Measurements from ENCODE around the gene NTNG1.

NTNG1 gene

GRCh38 chr1:107432108-107432507, 291.3 kb downstream of the NTNG1 start:
- ChIA-PET CTCF (interaction anchor here (0.7 to 4.7 kb wide), 3 partner anchors 73 to 317 kb away, joined by 3 to 30 read pairs (median 3); no protein-coding TSS in a partner anchor), POLR2A (no interaction called here)
- no peak for TF ChIP-seq HDGF (IDR thresholded peaks at IDR 0.05; ENCODE audit: borderline replicate concordance)
- no peak for TF ChIP-seq CTBP1 (IDR thresholded peaks at IDR 0.05; ENCODE audit: borderline replicate concordance)
- TF ChIP-seq ARNT (IDR thresholded peaks at IDR 0.05), result no peak
- TF ChIP-seq FOXM1 (IDR thresholded peaks at IDR 0.05; ENCODE audit: borderline replicate concordance), result no peak
- no peak for TF ChIP-seq L3MBTL2 (conservative IDR thresholded peaks at IDR 0.05)
- no peak for TF ChIP-seq SUZ12 (IDR thresholded peaks at IDR 0.05)
- TF ChIP-seq SP1 (IDR thresholded peaks at IDR 0.05), result no peak
- TF ChIP-seq ZNF384 (IDR thresholded peaks at IDR 0.05), result no peak
- no peak for TF ChIP-seq ELF4 (IDR thresholded peaks at IDR 0.05)
- DNase-seq (ENCODE audit: extremely low spot score), result no peak

- CTCF ChIA-PET, result interaction anchor here (1.1 to 4.7 kb wide), 2 partner anchors 74 to 316 kb away, joined by 3 to 30 read pairs; no protein-coding TSS in a partner anchor
- DNase-seq (ENCODE audit: extremely low spot score), result no peak
- POLR2A ChIA-PET, result no interaction called here
- TF ChIP-seq FOXA1 (IDR thresholded peaks at IDR 0.05), result no peak
- TF ChIP-seq FOXK2 (IDR thresholded peaks at IDR 0.05), result no peak
- TF ChIP-seq SP1 (IDR thresholded peaks at IDR 0.05), result no peak
- no peak for TF ChIP-seq ZNF384 (IDR thresholded peaks at IDR 0.05)
- no peak for TF ChIP-seq FOXM1 (IDR thresholded peaks at IDR 0.05; ENCODE audit: borderline replicate concordance)
- TF ChIP-seq TARDBP (IDR thresholded peaks at IDR 0.05), result no peak
- TF ChIP-seq CTBP1 (IDR thresholded peaks at IDR 0.05; ENCODE audit: borderline replicate concordance), result no peak
- no peak for TF ChIP-seq PKNOX1 (IDR thresholded peaks at IDR 0.05)
- TF ChIP-seq BHLHE40 (IDR thresholded peaks at IDR 0.05; ENCODE audit: borderline replicate concordance), result no peak
- TF ChIP-seq L3MBTL2 (conservative IDR thresholded peaks at IDR 0.05), result no peak
- TF ChIP-seq NFRKB (IDR thresholded peaks at IDR 0.05), result no peak
- no peak for TF ChIP-seq ELF4 (IDR thresholded peaks at IDR 0.05)
- no peak for TF ChIP-seq SUZ12 (IDR thresholded peaks at IDR 0.05)
- TF ChIP-seq LEF1 (IDR thresholded peaks at IDR 0.05; ENCODE audit: borderline replicate concordance), result no peak
- no peak for TF ChIP-seq HDGF (IDR thresholded peaks at IDR 0.05; ENCODE audit: borderline replicate concordance)
- no peak for TF ChIP-seq ARNT (IDR thresholded peaks at IDR 0.05)
Measured at GRCh38 chr1:107433068-107433467, 292.2 kb downstream of the NTNG1 start.

- DNase-seq (ENCODE audit: extremely low spot score), result no peak
- ChIA-PET CTCF (no interaction called here), POLR2A (no interaction called here)
- no peak for TF ChIP-seq NFRKB (IDR thresholded peaks at IDR 0.05)
- no peak for TF ChIP-seq PKNOX1 (IDR thresholded peaks at IDR 0.05)
- TF ChIP-seq ZNF384 (IDR thresholded peaks at IDR 0.05), result no peak
- TF ChIP-seq TARDBP (IDR thresholded peaks at IDR 0.05), result no peak
- TF ChIP-seq LEF1 (IDR thresholded peaks at IDR 0.05; ENCODE audit: borderline replicate concordance), result no peak
- no peak for TF ChIP-seq SP1 (IDR thresholded peaks at IDR 0.05)
- TF ChIP-seq SUZ12 (IDR thresholded peaks at IDR 0.05), result no peak
- TF ChIP-seq HDGF (IDR thresholded peaks at IDR 0.05; ENCODE audit: borderline replicate concordance), result no peak
- no peak for TF ChIP-seq BHLHE40 (IDR thresholded peaks at IDR 0.05; ENCODE audit: borderline replicate concordance)
- no peak for TF ChIP-seq ARNT (IDR thresholded peaks at IDR 0.05)
- TF ChIP-seq FOXM1 (IDR thresholded peaks at IDR 0.05; ENCODE audit: borderline replicate concordance), result no peak
- TF ChIP-seq FOXA1 (IDR thresholded peaks at IDR 0.05), result no peak
- TF ChIP-seq ELF4 (IDR thresholded peaks at IDR 0.05), result no peak
- no peak for TF ChIP-seq FOXK2 (IDR thresholded peaks at IDR 0.05)
- TF ChIP-seq CTBP1 (IDR thresholded peaks at IDR 0.05; ENCODE audit: borderline replicate concordance), result no peak
- no peak for TF ChIP-seq L3MBTL2 (conservative IDR thresholded peaks at IDR 0.05)
Measured at GRCh38 chr1:107433635-107434360, 293.0 kb downstream of the NTNG1 start.

- CTCF ChIA-PET, result no interaction called here
- DNase-seq (ENCODE audit: extremely low spot score), result no peak
- POLR2A ChIA-PET, result no interaction called here
- TF ChIP-seq HDGF (IDR thresholded peaks at IDR 0.05; ENCODE audit: borderline replicate concordance) (no peak), FOXM1 (IDR thresholded peaks at IDR 0.05; ENCODE audit: borderline replicate concordance) (no peak), ARNT (IDR thresholded peaks at IDR 0.05) (no peak), NFRKB (IDR thresholded peaks at IDR 0.05) (no peak), LEF1 (IDR thresholded peaks at IDR 0.05; ENCODE audit: borderline replicate concordance) (no peak), L3MBTL2 (conservative IDR thresholded peaks at IDR 0.05) (no peak), PKNOX1 (IDR thresholded peaks at IDR 0.05) (no peak), SP1 (IDR thresholded peaks at IDR 0.05) (no peak), TARDBP (IDR thresholded peaks at IDR 0.05) (no peak), ELF4 (IDR thresholded peaks at IDR 0.05) (no peak)
Measured at GRCh38 chr1:107434361-107434693, 293.5 kb downstream of the NTNG1 start.

GRCh38 chr1:107436552-107437241, 295.9 kb downstream of the NTNG1 start:
- DNase-seq (ENCODE audit: extremely low spot score), result no peak
- no peak for TF ChIP-seq PKNOX1 (IDR thresholded peaks at IDR 0.05)
- TF ChIP-seq NFRKB (IDR thresholded peaks at IDR 0.05), result no peak
- no peak for TF ChIP-seq TARDBP (IDR thresholded peaks at IDR 0.05)
- TF ChIP-seq FOXM1 (IDR thresholded peaks at IDR 0.05; ENCODE audit: borderline replicate concordance), result no peak
- TF ChIP-seq L3MBTL2 (conservative IDR thresholded peaks at IDR 0.05), result no peak
- TF ChIP-seq SUZ12 (IDR thresholded peaks at IDR 0.05), result no peak
- TF ChIP-seq FOXA1 (IDR thresholded peaks at IDR 0.05), result no peak
- no peak for TF ChIP-seq ARNT (IDR thresholded peaks at IDR 0.05)
- no peak for TF ChIP-seq CTBP1 (IDR thresholded peaks at IDR 0.05; ENCODE audit: borderline replicate concordance)
- no peak for TF ChIP-seq ZNF384 (IDR thresholded peaks at IDR 0.05)
- no peak for TF ChIP-seq HDGF (IDR thresholded peaks at IDR 0.05; ENCODE audit: borderline replicate concordance)
- TF ChIP-seq BHLHE40 (IDR thresholded peaks at IDR 0.05; ENCODE audit: borderline replicate concordance), result no peak
- TF ChIP-seq ELF4 (IDR thresholded peaks at IDR 0.05), result no peak
- TF ChIP-seq SP1 (IDR thresholded peaks at IDR 0.05), result no peak
- TF ChIP-seq FOXK2 (IDR thresholded peaks at IDR 0.05), result no peak
- no peak for TF ChIP-seq LEF1 (IDR thresholded peaks at IDR 0.05; ENCODE audit: borderline replicate concordance)
- ChIA-PET POLR2A (no interaction called here), CTCF (no interaction called here)

All from HEK293T (cell line).